ENCODE data around the gene FAM72B.
A peak's percentile ranks its signal among the peaks of the same experiment; 100 is the strongest.
"Not testable (repeated sequence)": the region's sequence is repeated elsewhere in the genome, so short reads cannot be mapped to it uniquely, and the experiment has no call there.

Gene FAM72B

DNA sequence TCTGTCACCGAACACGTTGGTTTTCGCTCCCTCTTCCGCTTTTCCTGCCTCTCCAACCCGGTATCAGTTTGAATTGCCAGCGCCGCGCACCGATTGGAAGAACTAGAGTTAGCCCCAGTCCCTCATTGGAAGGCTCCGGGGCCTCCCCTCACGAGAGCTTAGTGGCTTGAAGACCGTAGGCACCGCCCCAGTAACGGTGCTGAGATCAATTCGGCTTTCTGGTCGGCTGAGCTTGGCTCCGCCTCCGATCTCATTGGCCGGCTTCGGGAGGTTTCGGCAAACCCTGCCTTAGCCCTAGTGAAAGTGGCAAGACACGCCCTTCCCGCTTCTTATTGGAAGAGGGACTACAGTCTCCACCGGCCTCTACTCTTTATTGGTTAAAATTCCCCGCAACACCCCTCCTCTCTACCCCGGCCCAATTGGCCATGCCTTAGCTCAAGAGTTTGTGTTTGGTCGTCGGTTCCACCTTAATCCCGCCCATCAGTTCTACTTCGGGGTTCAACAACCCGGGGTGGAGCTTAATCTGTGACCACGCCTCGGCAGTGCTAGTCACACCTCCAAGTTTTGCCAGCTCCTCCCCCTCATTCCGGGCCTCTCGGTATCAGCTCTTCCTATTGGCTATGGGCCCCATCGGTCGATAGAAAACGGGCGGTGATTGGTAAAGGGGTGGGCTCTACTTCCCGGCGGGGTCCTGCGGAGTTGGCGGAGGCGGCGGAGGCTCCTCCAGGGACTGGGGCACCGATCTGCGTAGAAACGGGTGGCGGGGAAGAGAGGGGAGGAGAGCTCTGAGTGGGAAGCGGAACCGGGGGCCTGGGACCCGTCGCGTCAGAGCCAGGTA is at the start of gene FAM72B, which contains the start of gene SRGAP2C:
Gene FAM72B, minus strand, starts transcription at position 51 of the 838 bp plus-strand sequence. CDS start 851 bp downstream, outside the sequence.
Gene SRGAP2C, plus strand, starts transcription at position 686 of the 838 bp plus-strand sequence. CDS start 2,472 bp downstream, outside the sequence.
- DNase-seq = peak; percentile 86

DNA sequence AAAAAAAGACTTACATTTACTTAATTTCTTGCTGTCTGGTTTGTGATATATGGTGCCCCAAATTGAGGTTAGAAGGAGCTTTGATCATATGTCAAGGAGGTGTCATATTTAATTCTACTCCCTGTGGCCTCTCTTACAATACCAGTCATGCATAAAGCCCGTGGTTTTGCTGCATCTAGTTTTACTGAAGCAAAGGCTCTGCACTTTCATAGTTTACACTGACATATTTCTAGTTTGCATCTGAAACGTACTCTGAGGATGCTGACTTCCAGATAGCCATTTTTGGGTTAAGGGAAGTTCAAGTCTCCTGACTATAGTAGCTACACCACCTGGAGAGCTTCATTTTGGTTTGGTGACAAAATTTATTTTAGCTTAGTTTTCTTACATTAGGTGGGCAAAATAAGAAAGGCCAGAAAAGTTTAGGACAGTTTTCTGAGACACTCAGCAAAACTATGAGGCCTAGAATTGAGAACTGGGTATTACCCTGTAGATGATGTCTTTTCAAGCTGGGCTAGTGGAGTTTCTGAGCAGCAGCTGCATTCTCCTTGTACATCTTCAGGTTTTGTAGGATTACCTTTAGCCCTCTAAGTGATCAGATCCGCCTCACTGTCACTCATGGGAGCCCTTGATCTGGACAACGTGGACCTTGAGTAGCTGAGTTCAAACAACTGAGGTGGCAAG is 48.4 kb upstream of the FAM72B start:
- DNase-seq = not testable (repeated sequence)

DNA sequence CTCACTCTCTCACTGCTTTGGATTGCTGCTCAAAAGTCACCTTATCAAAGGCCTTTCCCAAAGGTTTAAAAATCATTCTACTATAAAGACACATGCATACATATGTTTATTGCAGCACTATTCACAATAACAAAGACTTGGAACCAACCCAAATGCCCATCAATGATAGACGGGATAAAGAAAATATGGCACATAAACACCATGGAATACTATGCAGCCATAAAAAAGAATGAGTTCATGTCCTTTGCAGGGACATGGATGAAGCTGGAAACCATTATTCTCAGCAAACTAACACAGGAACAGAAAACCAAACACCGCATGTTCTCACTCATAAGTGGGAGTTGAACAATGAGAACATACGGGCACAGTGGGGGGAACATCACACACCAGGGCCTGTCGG is 46.5 kb upstream of the FAM72B start:
- not testable (repeated sequence) for DNase-seq

DNA sequence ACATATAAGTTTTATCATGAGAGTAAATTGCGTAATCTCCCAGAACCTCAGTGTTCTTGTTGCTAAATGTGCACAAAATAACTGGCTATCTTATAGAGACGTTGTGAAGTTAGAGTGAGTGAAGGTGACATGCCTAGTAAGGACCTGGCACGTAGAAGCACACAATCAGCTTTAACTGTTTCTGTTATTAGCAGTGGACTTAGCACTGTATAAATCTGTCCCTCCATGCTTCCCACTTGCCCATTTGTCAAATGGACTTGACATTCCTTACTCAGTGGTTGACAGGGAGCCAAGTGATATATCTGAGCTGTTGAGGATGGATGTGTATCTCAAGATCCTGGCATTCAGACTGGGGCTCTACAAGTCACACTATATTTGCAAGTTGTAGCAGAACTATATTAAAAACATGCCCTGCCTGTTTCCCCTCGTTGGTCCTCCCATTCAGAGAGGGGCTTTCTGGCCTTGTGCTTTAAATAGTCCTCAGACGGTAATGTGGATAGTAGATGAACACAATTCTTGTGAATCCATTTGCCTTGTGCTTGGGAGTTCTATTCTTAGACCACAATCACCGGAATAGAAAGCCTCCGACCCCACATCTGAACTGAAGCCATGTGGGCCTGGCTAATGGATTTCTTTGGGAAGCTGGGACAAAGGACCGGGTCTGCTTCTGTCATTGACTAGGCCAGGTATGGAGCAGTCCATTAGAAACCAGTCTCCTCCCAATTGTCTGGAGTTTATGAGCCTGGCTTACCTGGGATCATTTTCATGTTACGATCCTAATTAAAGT is 43.6 kb upstream of the FAM72B start:
- not testable (repeated sequence) for DNase-seq

DNA sequence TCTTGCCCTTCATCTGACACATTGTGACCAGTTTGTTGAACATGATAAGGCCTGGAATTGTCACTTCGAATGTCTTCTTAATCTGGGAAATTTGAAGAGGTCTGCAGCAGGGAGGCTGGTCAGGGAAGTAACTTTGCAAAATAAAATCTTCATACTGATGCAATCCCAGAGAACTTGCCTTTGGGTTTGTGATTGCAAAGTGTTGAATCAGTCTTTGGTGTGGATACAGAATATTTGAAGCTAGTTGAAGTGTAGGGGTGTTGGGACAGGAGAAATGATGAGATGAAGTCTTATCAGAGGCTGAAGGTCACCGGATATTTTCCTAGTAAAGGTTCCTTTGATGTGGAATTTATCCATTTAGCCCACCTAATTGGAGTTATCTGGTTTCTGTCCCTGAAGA is 42.8 kb upstream of the FAM72B start:
- not testable (repeated sequence) for DNase-seq

DNA sequence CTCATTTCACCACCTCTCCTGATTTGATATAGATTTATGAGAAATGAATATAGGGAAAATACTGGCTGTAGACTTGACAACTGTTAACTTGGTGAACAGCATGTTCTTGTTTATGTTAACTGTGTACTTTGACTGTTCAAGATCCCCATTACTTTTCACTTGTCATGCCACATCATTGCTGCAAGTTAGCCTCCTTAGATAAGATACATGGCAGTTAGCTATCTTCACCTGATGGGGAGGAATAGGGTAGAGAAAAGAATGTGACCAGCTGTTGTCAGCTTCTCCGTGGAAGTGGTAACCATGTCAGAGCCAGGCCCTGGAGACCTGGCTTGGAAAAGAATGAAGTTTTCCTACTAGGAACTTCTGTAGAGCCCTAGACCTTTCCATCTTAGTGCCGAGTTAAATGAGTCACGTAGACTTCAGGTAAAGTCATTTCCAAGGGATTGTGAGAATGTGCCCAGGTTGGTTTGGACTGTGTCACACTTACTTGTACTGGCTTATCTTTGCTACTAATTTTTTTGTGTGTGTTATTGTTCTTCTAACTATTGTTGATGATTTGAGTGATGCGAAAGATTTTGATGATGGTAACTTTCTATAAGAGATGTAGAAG is 42.3 kb upstream of the FAM72B start:
- DNase-seq = not testable (repeated sequence)

DNA sequence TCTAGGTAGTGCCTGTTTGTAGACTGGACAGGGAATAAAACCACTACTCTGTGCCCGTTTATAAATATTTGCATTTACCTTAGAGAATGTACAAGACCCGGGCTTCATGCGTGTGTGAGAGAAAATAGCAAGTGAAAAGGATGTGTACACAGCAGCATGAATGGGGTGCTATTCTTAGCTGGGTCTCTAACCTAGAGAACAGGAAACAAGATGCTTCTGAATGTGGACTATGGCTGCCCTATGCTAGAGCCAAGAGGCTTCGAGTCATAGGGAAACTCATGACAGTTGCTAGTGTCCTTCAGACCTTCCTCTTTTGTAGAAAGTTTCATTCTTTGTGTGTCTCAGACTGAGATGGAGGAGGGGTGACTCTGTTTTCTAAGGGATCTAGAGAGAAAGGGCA is 40.6 kb upstream of the FAM72B start:
- not testable (repeated sequence) for DNase-seq

DNA sequence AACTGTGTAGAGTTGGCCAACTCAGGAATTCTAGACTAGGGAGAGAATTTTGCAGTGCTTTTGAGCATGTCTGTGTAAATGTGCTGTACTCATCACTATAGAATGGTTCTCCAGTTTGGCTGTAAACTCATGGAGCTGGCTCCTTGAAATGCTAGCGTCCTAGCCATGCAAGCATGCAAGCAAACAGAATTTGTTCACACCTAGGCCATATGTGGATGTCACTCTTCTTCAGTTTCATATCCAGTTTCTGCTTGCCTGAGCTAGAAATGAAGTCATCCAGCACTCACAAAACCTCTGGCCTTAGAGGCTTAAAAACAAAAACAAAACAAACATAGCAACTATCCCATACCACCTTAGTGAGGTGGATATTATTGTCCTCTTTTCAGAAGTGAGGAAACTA is 37.6 kb upstream of the FAM72B start:
- DNase-seq = not testable (repeated sequence)

DNA sequence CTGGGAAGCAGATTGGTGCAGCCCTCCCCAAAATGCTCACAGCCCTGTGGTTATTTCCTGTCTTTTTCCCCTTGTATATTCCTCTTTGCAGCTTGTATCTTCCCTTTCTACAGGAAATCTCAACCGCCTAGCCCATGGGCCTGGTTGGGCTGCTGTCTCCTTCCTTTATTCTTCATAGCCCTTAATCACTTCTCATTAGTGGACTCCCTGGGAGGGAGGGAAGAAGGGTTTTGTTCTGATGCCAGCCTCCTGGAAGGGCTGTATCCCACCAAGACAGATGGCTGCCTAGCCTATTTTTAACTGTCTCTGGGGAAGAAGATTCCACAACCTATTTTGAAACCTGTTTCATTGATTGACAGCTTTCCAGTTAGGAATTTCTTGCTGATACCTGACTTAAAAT is 32.5 kb upstream of the FAM72B start:
- not testable (repeated sequence) for DNase-seq

DNA sequence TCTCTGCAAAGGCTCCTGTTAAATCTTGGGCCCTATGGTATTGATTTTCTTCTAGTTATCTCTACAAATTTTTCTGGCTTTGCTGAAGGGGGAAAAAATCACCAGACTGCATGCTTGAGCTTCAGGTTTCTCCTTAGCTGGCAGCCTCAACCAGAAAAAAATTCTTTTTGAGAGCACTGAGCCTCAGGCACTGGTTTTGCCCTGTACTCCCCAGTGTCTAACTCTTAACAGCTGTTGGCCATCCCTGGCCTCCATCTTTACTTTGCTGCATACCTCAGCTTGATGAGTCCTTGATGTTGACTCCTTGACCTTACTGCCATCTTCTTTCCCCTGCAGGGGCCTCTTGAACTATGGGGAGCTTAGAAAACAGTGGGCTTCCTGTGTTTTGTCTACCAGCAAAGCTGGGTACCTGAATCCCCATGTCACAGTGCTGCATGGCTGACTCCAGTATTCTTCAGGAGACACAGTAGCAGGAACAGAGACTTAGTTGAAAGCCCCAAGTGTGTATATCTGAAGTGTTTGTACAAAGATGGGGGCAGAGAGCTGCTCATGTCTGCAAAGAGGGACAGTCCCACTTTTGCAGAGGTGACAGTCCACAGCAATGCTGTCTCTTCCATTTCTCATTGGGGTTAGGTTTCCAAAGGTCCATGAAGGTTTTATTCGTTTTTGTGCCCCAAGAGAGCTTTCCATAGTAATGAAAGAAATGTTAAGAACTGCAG is 31.7 kb upstream of the FAM72B start:
- DNase-seq = not testable (repeated sequence)

DNA sequence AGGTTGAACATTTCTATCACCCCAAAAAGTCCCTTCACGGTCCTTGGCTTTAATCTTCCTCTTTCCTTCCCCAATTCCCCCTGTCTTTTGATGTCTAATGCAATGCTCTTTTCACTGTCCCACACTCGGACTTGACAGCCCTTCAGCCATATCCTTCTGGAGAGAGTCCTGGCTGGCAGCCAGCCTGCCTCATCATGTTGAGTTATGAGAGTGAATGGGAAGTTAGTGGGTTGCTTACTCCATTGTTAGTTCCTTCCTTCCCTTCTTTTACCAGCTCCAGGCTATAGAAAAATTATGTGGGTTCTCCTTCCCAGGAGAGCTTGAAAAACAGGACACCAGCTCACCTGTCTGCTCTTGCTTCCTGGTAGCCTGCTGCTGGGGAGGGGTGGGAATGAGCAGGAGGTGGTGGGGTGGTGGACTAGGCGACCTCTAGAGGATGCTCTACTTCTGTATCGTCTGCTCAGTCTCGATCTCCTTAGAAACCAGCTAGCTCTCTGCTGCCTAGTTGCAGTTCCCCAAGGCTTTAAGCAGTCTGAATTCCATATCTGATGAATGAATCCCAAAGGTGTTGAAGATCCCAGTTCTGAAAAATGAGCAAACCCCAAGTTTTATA is 30.5 kb upstream of the FAM72B start:
- DNase-seq = not testable (repeated sequence)

DNA sequence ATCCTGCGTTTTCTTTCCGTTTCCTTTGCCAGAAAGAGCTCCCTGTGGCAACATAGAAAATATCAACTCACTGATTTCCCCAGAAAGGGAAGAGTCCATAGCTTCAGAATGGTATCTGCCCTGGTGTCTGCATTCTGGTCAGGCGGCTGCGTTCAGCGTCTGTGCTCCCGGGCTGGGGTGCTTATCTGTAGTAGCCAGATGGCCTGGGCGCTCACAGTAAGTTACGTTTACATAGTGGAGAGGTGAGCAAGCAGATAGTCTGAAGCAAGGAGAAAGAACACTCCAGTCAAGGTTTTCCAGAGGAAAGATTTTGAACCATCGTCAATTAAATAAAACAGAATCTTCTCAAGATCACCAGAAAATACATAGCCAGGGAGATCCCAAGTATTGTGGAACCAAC is 29.4 kb upstream of the FAM72B start:
- not testable (repeated sequence) for DNase-seq

DNA sequence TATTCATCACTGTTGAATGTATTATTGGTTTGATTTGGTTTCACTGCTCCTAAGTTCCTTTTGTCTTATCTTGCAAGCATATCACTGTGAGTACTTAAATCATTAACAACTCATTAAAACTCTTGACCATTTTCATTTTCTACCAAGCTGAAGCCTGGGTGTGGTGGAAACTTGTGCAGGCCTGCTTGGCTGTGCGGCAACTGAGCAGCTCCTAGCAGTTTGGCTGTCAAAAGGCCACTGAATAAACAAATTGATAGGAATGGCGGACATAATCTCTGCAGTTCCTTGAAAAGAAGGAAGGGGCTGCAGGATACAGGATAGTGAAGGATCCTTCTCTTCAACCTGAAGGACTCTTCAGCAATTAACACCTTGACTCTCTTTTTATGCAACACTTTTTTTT is 26.6 kb upstream of the FAM72B start:
- not testable (repeated sequence) for DNase-seq

DNA sequence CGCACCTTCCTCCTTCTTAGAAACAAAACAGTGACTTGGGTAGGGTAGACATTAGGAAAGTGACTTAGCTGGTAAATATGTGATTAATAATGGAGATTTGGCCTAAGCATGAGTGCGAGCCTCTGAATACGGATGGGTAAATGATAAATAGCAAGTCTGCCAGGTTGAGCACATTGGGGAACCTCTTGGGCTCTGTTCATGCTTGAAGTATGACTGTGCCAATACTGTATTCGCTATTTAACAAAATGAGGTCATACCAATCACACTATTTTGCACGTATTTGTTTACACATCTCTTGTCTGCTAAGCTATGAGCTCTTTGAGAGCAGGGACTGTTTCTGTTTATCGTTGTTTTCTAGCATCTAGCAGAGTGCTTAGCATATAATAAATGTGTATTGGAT is 24.2 kb upstream of the FAM72B start:
- DNase-seq = not testable (repeated sequence)

DNA sequence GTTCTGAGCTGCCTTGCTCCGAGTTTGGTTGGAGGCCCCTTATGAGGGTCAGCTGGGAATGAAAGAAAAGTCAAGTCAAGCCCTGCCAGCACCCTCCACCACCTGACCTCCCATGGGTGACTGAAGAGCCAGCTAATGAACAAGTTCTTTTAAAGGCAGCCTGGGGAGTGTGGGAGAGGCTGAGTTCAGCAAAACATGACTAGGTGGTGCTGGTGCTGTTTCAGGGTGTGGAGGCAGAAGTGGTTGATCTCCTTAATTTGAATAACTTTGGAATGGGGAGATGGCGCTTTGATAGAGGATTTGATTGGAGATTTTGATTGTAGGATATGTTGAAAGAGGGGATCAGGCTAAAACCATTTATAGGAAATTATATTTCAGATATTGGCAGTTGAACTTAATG is 23.2 kb upstream of the FAM72B start:
- DNase-seq = not testable (repeated sequence)

DNA sequence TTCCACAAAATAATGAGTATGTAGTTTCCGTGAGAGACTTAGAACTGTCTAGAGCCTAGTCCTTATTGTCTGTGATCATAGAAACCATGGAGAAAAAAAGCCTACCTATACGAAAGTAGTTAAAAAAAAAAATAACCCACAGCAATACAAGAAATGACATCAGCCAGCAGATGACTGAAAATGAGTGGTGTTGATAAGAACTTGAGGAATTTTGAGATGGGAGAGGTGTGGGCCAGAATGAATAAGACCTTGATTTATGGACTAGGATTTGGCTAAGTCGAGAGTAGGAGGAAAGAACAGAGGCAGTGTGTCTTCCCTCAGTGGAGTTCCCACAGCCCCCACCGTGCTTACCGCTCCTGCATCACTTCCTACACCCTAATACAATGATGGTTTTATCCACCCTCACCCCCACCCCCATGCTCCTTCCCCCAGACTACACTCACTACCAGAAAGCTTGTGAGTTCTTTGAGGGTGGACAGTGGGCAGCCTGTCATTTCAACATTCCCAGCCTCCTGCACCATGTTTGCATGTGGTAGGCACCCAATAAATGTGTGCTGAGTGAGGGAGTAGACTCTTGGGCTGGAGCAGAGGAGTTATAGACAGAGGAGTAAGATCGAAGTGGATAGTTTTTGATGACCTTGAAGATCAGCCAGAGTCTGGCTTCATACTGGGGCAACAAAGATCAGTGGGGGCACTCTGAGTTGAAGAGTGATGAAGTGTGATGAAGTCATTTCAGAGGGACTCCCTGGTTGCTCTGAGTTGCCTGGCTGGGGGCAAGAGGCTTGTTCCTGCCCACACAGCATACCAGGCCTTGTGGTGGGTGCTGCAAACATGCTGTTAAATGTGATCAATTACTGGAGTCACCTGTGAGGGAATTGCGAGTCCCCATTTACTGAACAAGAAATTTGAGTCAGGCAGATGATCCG is 21.9 kb upstream of the FAM72B start:
- not testable (repeated sequence) for DNase-seq

DNA sequence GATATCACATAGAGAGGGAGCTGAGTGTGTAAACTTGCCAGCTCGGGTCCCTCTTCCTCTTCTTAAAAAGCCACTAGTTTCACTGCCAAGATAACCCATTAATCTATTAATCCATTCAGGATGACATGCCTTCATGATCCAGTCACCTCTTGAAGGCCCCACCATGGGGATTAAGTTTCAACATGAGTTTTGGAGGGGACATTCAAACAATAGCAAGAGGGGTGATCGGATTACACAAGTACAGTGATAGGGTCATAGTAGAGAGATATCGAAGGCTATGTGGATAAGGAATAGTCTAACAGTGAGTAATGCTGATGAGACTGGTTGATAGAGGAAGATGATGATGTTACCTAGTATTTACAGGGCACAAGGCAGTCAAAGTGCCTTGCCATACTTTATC is 18.8 kb upstream of the FAM72B start:
- DNase-seq = not testable (repeated sequence)

DNA sequence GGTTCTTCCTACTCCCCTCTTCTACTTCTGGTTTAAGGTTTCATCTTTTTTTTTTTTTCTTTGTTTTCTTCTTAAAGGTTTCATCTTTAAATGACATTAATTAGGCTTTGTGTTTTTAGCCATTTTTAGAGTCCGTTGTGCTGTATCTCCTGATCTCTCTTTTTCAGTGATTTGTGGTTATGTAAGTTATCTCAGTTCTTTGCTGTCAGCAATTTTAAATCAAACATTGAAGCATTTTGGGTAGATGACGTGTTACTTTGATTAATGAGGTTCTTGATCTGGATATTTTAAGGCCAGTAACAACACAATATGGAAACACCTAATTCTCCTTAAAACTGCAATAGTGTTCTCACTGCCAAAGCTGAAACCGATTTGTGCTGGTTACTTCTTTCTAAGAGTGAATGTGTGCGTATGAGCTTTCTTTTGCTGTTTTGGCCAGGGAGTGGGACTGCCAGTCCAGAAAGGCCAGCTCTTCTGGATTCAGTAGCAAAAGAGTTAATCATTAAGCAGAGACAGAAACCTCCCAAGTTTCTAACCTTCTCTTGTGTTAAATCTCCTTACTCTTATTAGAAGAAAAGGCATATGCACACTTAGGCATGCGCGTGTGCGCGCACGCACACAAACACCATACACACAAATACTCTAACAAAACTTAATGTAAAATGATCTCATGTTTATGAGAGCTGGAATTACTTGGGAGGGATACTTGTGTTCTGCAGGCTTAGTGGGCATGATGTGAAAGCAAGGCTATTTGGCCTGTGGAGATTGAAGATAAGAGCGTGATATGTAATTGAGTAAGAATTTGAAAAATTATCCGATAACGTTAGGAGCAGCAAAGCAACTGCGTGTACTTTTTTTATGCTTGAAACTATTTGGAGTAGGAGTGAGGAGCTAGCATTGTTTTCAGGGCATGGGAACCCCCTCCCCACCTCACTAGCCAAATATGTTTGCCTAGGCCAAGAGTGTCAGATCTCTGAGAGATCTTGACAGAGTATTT is 17.1 kb upstream of the FAM72B start:
- DNase-seq = not testable (repeated sequence)

DNA sequence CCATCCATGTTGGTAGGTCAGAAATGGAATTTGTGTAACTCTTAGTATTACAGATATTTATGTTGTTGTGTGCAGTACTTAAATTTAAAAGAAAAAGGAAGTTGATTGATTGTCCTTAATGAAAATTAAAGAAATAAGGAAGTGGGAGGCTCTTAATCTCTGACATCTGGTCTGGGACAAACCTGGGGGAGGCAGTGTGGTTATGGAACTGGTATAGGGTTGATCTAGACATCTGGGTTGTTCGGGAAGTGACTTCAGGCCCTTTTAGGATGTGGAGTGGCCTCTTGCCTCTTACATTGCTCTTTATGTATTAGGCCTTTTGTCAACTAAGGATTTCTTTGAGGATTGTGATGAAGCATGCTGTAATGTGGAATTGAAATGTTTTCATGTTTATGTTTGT is 16.1 kb upstream of the FAM72B start:
- DNase-seq = not testable (repeated sequence)
